ENCODE measurements around the gene EEF1AKMT4.

- TF ChIP-seq EZH2phosphoT487 (IDR thresholded peaks at IDR 0.05; ENCODE audit: borderline replicate concordance) (no peak), CTCF (conservative IDR thresholded peaks at IDR 0.05; ENCODE audit: low read length) (peak; percentile 55)
Measured at GRCh38 chr3:184305577-184305976, 56.1 kb downstream of the EEF1AKMT4 start.

All from Loucy (cell line).